Neural cell (in vitro differentiated cells): ENCODE measurements around the gene NCAPD3. TPM values are rescaled to one million over a fixed set of nuclear protein-coding genes. Genes with fewer than 3 reads are reported as not detected.

Experiments
- H2AFZ ChIP-seq: fragments of 200-600, 300-800 bp; sonication (generic), shearing (Covaris generic); 2 replicates; pipeline ENCODE4 v1.6.0; 2014; ENCODE audit warnings: low read depth, mild to moderate bottlenecking, antibody characterized with exemption, low read length, moderate library complexity
- H3F3A ChIP-seq: fragments of 200-600 bp; shearing (Covaris generic); 2 replicates; pipeline ENCODE4 v1.6.1; 2016; ENCODE audit warnings: mild to moderate bottlenecking, moderate library complexity, mixed read lengths, antibody characterized with exemption, low read length; ENCODE audit not compliant: insufficient read depth, poor library complexity, severe bottlenecking
- H3K27ac ChIP-seq: fragments of 200-600, 300-800 bp; sonication (generic), shearing (Covaris generic); 2 replicates; pipeline ENCODE4 v1.5.1; 2014; ENCODE audit warnings: mild to moderate bottlenecking, low read length, moderate library complexity
- H3K27me3 ChIP-seq: fragments of 300-800, 200-600 bp; sonication (generic), shearing (Covaris generic); 2 replicates; pipeline ENCODE4 v1.6.0; 2014; ENCODE audit warnings: mild to moderate bottlenecking, low read depth, low read length, moderate library complexity; ENCODE audit not compliant: insufficient read depth
- H3K36me3 ChIP-seq: fragments of 300-800, 200-600 bp; sonication (generic), shearing (Covaris generic); 2 replicates; pipeline ENCODE4 v1.5.1; 2014; ENCODE audit warnings: mild to moderate bottlenecking, antibody characterized with exemption, low read length, moderate library complexity; ENCODE audit not compliant: insufficient read depth
- H3K4me2 ChIP-seq: fragments of 300-800, 200-600 bp; sonication (generic), shearing (Covaris generic); 2 replicates; pipeline ENCODE4 v1.6.0; 2014; ENCODE audit warnings: mild to moderate bottlenecking, low read length
- H3K4me3 ChIP-seq: fragments of 300-800, 200-600 bp; sonication (generic), shearing (Covaris generic); 2 replicates; pipeline ENCODE4 v1.5.1; 2014; ENCODE audit warnings: mild to moderate bottlenecking, low read length, moderate library complexity
- H3K79me2 ChIP-seq: fragments of 200-600 bp; shearing (Covaris generic); replicated peaks from 2 replicates; pipeline ENCODE4 v1.6.0; 2014; ENCODE audit warnings: mild to moderate bottlenecking, low read length, moderate library complexity; ENCODE audit not compliant: insufficient read depth
- H3K9ac ChIP-seq: fragments of 300-800, 200-600 bp; sonication (generic), shearing (Covaris generic); 2 replicates; pipeline ENCODE4 v1.6.1; 2016; ENCODE audit warnings: mild to moderate bottlenecking, low read length, mixed read lengths
- H3K9me2 ChIP-seq: fragments of 200-600 bp; shearing (Covaris generic); 2 replicates; pipeline ENCODE4 v1.6.1; 2016; ENCODE audit warnings: mild to moderate bottlenecking, low read length, mixed read lengths; ENCODE audit not compliant: insufficient read depth
- H3K9me3 ChIP-seq: fragments of 200-600, 300-800 bp; sonication (generic), shearing (Covaris generic); 2 replicates; pipeline ENCODE4 v1.6.1; 2016; ENCODE audit warnings: mild to moderate bottlenecking, mixed run types, low read length, moderate library complexity, mixed read lengths
- H4K20me1 ChIP-seq: fragments of 200-600 bp; shearing (Covaris generic); 2 replicates; pipeline ENCODE4 v1.6.1; 2016; ENCODE audit warnings: mild to moderate bottlenecking, mixed run types; ENCODE audit not compliant: insufficient read depth
- EP300 ChIP-seq: fragments of 450-650 bp; conservative IDR thresholded peaks from 2 replicates; pipeline ENCODE4 v1.6.1; 2014; ENCODE audit warnings: antibody characterized with exemption, mild to moderate bottlenecking, moderate library complexity; ENCODE audit not compliant: poor library complexity, severe bottlenecking
- EZH2 ChIP-seq: fragments of 200-600, 300-800 bp; shearing (Covaris generic), sonication (generic); IDR thresholded peaks from 2 replicates; pipeline ENCODE4 v1.6.1; 2014; ENCODE audit warnings: antibody characterized with exemption, low read length, borderline replicate concordance, mild to moderate bottlenecking; ENCODE audit not compliant: insufficient read depth, poor library complexity, severe bottlenecking
- MXI1 ChIP-seq: fragments of 450-650 bp; conservative IDR thresholded peaks from 2 replicates; pipeline ENCODE4 v1.6.1; 2014; ENCODE audit warnings: antibody characterized with exemption, mild to moderate bottlenecking; ENCODE audit not compliant: poor library complexity, severe bottlenecking
- POLR2AphosphoS5 ChIP-seq: IDR thresholded peaks from 2 replicates; pipeline ENCODE4 v1.6.1; 2012
- RAD21 ChIP-seq: fragments of 450-650 bp; conservative IDR thresholded peaks from 2 replicates; pipeline ENCODE4 v1.6.1; 2014; ENCODE audit warnings: antibody characterized with exemption, mild to moderate bottlenecking, moderate library complexity
- SMC3 ChIP-seq: fragments of 450-650 bp; conservative IDR thresholded peaks from 2 replicates; pipeline ENCODE4 v1.6.1; 2014; ENCODE audit warnings: antibody characterized with exemption, mild to moderate bottlenecking, moderate library complexity; ENCODE audit not compliant: poor library complexity
- TAF1 ChIP-seq: IDR thresholded peaks from 2 replicates; pipeline ENCODE4 v1.6.1; 2012; ENCODE audit warnings: low read depth
- polyA plus RNA-seq: library from polyadenylated mRNA; depleted of rRNA; stranded (reverse); fragments of >200 nt; gene quantifications from 2 replicates; pipeline ENCODE4 v1.2.3, GENCODE V29; 2014
- TF ChIP-seq, protein P1 (sequence below): fragments of 450-650 bp; IDR thresholded peaks from 2 replicates; pipeline ENCODE4 v1.5.1; 2014; ENCODE audit warnings: antibody characterized with exemption, mild to moderate bottlenecking, moderate library complexity; ENCODE audit not compliant: poor library complexity, severe bottlenecking
- TF ChIP-seq, protein P2 (sequence below): IDR thresholded peaks from 2 replicates; pipeline ENCODE4 v1.6.1; 2012; ENCODE audit warnings: borderline replicate concordance

NCAPD3 gene
- polyA plus RNA-seq, 1 donor from 2014 or later: 11.9 TPM

DNA sequence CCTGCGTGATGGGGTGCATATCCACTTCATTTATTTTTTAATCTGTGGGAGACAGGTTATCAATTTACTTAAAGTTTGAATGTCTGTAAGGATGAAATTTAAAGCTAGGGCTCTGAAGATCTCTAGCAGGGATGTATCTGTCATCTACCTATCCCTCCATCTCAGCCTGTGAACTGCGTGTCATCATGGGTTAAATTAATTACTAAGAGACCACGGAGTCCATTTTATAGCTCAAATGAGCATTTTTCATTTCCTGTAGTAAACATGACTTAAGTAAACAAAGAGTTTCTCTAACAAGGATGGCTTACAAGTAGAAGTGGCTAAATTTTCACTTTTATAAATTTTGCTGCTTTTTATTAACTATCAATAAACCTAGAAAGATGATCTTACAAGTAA lies 49.5 kb upstream of the NCAPD3 start:
- Histone ChIP-seq H3K36me3 (no peaks in the 10 kb centered on the region), H3K4me2 (no peak overlapping the region), H3K4me3 (no peak overlapping the region), H3K27me3 (peaks cover 52% of the 10 kb centered on the region), H3K79me2 (no peaks in the 10 kb centered on the region), H3K27ac (no peak overlapping the region), H3K9me3 (peaks cover 2% of the 10 kb centered on the region), H4K20me1 (no peaks in the 10 kb centered on the region), H2AFZ (no peak overlapping the region), H3F3A (no peaks in the 10 kb centered on the region), H3K9me2 (no peaks in the 10 kb centered on the region), H3K9ac (no peak overlapping the region)
- TF ChIP-seq RAD21 (no peak), EP300 (no peak), MXI1 (no peak), TAF1 (no peak), EZH2 (no peak), SMC3 (no peak), POLR2AphosphoS5 (no peak)
- TF ChIP-seq, protein P1, sequence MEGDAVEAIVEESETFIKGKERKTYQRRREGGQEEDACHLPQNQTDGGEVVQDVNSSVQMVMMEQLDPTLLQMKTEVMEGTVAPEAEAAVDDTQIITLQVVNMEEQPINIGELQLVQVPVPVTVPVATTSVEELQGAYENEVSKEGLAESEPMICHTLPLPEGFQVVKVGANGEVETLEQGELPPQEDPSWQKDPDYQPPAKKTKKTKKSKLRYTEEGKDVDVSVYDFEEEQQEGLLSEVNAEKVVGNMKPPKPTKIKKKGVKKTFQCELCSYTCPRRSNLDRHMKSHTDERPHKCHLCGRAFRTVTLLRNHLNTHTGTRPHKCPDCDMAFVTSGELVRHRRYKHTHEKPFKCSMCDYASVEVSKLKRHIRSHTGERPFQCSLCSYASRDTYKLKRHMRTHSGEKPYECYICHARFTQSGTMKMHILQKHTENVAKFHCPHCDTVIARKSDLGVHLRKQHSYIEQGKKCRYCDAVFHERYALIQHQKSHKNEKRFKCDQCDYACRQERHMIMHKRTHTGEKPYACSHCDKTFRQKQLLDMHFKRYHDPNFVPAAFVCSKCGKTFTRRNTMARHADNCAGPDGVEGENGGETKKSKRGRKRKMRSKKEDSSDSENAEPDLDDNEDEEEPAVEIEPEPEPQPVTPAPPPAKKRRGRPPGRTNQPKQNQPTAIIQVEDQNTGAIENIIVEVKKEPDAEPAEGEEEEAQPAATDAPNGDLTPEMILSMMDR: no peak
- TF ChIP-seq, protein P2, sequence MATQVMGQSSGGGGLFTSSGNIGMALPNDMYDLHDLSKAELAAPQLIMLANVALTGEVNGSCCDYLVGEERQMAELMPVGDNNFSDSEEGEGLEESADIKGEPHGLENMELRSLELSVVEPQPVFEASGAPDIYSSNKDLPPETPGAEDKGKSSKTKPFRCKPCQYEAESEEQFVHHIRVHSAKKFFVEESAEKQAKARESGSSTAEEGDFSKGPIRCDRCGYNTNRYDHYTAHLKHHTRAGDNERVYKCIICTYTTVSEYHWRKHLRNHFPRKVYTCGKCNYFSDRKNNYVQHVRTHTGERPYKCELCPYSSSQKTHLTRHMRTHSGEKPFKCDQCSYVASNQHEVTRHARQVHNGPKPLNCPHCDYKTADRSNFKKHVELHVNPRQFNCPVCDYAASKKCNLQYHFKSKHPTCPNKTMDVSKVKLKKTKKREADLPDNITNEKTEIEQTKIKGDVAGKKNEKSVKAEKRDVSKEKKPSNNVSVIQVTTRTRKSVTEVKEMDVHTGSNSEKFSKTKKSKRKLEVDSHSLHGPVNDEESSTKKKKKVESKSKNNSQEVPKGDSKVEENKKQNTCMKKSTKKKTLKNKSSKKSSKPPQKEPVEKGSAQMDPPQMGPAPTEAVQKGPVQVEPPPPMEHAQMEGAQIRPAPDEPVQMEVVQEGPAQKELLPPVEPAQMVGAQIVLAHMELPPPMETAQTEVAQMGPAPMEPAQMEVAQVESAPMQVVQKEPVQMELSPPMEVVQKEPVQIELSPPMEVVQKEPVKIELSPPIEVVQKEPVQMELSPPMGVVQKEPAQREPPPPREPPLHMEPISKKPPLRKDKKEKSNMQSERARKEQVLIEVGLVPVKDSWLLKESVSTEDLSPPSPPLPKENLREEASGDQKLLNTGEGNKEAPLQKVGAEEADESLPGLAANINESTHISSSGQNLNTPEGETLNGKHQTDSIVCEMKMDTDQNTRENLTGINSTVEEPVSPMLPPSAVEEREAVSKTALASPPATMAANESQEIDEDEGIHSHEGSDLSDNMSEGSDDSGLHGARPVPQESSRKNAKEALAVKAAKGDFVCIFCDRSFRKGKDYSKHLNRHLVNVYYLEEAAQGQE: no peak

GRCh38 chr11:134272381-134273316 lies 48.9 kb upstream of the NCAPD3 start:
- peaks cover 45% of the 10 kb centered on the region for H3K27me3 ChIP-seq
- no peaks in the 10 kb centered on the region for H3F3A ChIP-seq
- H3K4me3 ChIP-seq: no peak overlapping the region
- H3K9me2 ChIP-seq: no peaks in the 10 kb centered on the region
- no peaks in the 10 kb centered on the region for H3K79me2 ChIP-seq
- no peaks in the 10 kb centered on the region for H3K9me3 ChIP-seq
- no peaks in the 10 kb centered on the region for H3K36me3 ChIP-seq
- H2AFZ ChIP-seq: no peak overlapping the region
- H4K20me1 ChIP-seq: no peaks in the 10 kb centered on the region
- no peak overlapping the region for H3K27ac ChIP-seq
- H3K9ac ChIP-seq: no peak overlapping the region
- TF ChIP-seq, protein P1: no peak
- TF ChIP-seq MXI1 (no peak), SMC3 (no peak), EP300 (no peak), EZH2 (no peak), TAF1 (no peak)
- TF ChIP-seq, protein P2: no peak
- H3K4me2 ChIP-seq: no peak overlapping the region
